HG03575 (cell line): ENCODE results near the gene SELENOK.
"Not testable (repeated sequence)": the region's sequence is repeated elsewhere in the genome, so short reads cannot be mapped to it uniquely, and the experiment has no call there.

Source experiments
- ATAC-seq: cut with Tn5 transposase; IDR thresholded peaks from one replicate; pipeline ENCODE4 v1.9.1; 2021; ENCODE audit not compliant: unreplicated experiment, insufficient number of reproducible peaks, low FRiP score; ENCODE audit errors: extremely low read depth

Gene SELENOK

GRCh38 chr3:53891497-53892285 is at the start of gene SELENOK:
Gene SELENOK, minus strand, starts transcription at chr3:53891859.
- ATAC-seq = peak; percentile 93

GRCh38 chr3:53941184-53941583 is 49.5 kb upstream of the SELENOK start:
- no peak for ATAC-seq

- no peak for ATAC-seq
Measured at GRCh38 chr3:53940623-53941022, 49.0 kb upstream of the SELENOK start.

- ATAC-seq = no peak
Measured at GRCh38 chr3:53939813-53940212, 48.2 kb upstream of the SELENOK start.

- ATAC-seq = no peak
Measured at GRCh38 chr3:53939086-53939582, 47.5 kb upstream of the SELENOK start.

- no peak for ATAC-seq
Measured at GRCh38 chr3:53938645-53939044, 47.0 kb upstream of the SELENOK start.

GRCh38 chr3:53936347-53936746 is 44.7 kb upstream of the SELENOK start:
- ATAC-seq = no peak

- no peak for ATAC-seq
Measured at GRCh38 chr3:53935283-53935901, 43.7 kb upstream of the SELENOK start.

GRCh38 chr3:53927208-53927872 is 35.7 kb upstream of the SELENOK start:
- not testable (repeated sequence) for ATAC-seq

GRCh38 chr3:53921296-53921695 is 29.6 kb upstream of the SELENOK start:
- ATAC-seq = no peak

GRCh38 chr3:53919741-53920140 is 28.1 kb upstream of the SELENOK start:
- ATAC-seq = no peak

GRCh38 chr3:53913401-53913800 is 21.7 kb upstream of the SELENOK start:
- no peak for ATAC-seq

- ATAC-seq = no peak
Measured at GRCh38 chr3:53902711-53903110, 11.1 kb upstream of the SELENOK start.

GRCh38 chr3:53902067-53902466 is 10.4 kb upstream of the SELENOK start:
- no peak for ATAC-seq

GRCh38 chr3:53900666-53901331 is 9.1 kb upstream of the SELENOK start:
- no peak for ATAC-seq

GRCh38 chr3:53899750-53900149 is 8.1 kb upstream of the SELENOK start:
- ATAC-seq = no peak

GRCh38 chr3:53892286-53892637 is 603 bp upstream of the SELENOK start:
- no peak for ATAC-seq

GRCh38 chr3:53890726-53891475 is 758 bp downstream of the SELENOK start:
- ATAC-seq = no peak

- ATAC-seq = no peak
Measured at GRCh38 chr3:53888232-53888631, 3.4 kb downstream of the SELENOK start.
